Tibial artery (tissue), 4 donors: ENCODE measurements around the gene MYO5A.
"Not testable (repeated sequence)": the region's sequence is repeated elsewhere in the genome, so short reads cannot be mapped to it uniquely, and the experiment has no call there.

Experiments used
- DNase-seq, 2 donors: peaks; one replicate each; pipeline ENCODE4 v3.0.0-alpha.2; 2019
- H3K27ac ChIP-seq, 2 donors: fragments of 200-600 bp; sonication (generic) in 1 of 2; 1 replicate in 1 of 2; 2 replicates in 1 of 2; pipeline ENCODE4 v1.5.1; 2018 to 2019; ENCODE audit warnings: mild to moderate bottlenecking in 1 of 2
- H3K27me3 ChIP-seq, 2 donors: fragments of 200-600 bp; sonication (generic) in 1 of 2; one replicate each; pipeline versions ENCODE4 v1.5.1 to v1.6.0; 2016 to 2019
- H3K36me3 ChIP-seq, 3 donors: fragments of 200-600 bp; sonication (generic) in 2 of 3; one replicate each; pipeline ENCODE4 v1.5.1; 2016 to 2019; ENCODE audit warnings: mild to moderate bottlenecking in 2 of 3
- H3K4me1 ChIP-seq, 4 donors: fragments of 200-600 bp; sonication (generic) in 2 of 4; 1 replicate in 3 of 4; 2 replicates in 1 of 4; pipeline ENCODE4 v1.5.1; 2016 to 2019
- H3K4me3 ChIP-seq, 2 donors: fragments of 200-600 bp; sonication (generic) in 1 of 2; 1 replicate in 1 of 2; 2 replicates in 1 of 2; pipeline ENCODE4 v1.5.1; 2018 to 2019; ENCODE audit warnings: mild to moderate bottlenecking in 2 of 2
- H3K9me3 ChIP-seq, 3 donors: fragments of 200-600 bp; sonication (generic) in 1 of 3; one replicate each; pipeline ENCODE4 v1.5.1; 2016 to 2019
- CTCF ChIP-seq, 2 experiments: fragments of 200-600 bp in 1 of 2; fragments of 450-650 bp in 1 of 2; IDR thresholded peaks; one replicate each; pipeline ENCODE4 v1.5.1; 2017 to 2019; ENCODE audit warnings: antibody characterized with exemption in 2 of 2, mild to moderate bottlenecking in 1 of 2, moderate library complexity in 1 of 2
- intact Hi-C: fragments of 100-400 bp; cut with DNase I; formaldehyde crosslinking; loops from one replicate; pipeline ENCODE4 v1.15.0; 2023; ENCODE audit warnings: low total_unique reads

The MYO5A gene

GRCh38 chr15:52528564-52529340, at the start of gene MYO5A:
TSS of gene MYO5A (minus strand) at chr15:52528880. CDS start at chr15:52528806, 74 bp downstream.
- Histone ChIP-seq H3K9me3 (no peaks in the 10 kb centered on the region), H3K27me3 (no peaks in the 10 kb centered on the region), H3K27ac (peak within 1 kb of the TSS; percentile 83 to 85), H3K4me1 (peaks cover 0 to 22% (median 13%) of the 10 kb centered on the region in 4 donors), H3K36me3 (no peaks in the 10 kb centered on the region), H3K4me3 (peak within 1 kb of the TSS; percentile 71 to 87)
- peak; percentile 66 to 81 for DNase-seq
- TF ChIP-seq CTCF (IDR thresholded peaks at IDR 0.05) = peak in 1 of 2 experiments; percentile 12
- intact Hi-C loops = loop anchor here (2.0 kb wide), 1 partner anchor 40 kb away; the partner anchor contains the start of gene ARPP19

GRCh38 chr15:52576692-52577091, 48.0 kb upstream of the MYO5A start:
- no peak for TF ChIP-seq CTCF (IDR thresholded peaks at IDR 0.05)
- no peaks in the 10 kb centered on the region for H3K9me3 ChIP-seq
- DNase-seq = no peak
- H3K4me1 ChIP-seq = no peaks in the 10 kb centered on the region
- intact Hi-C loops = no loop called here
- no peak overlapping the region for H3K27ac ChIP-seq
- H3K36me3 ChIP-seq = peaks cover 0 to 9% (median 1%) of the 10 kb centered on the region in 3 donors
- H3K27me3 ChIP-seq = no peaks in the 10 kb centered on the region
- no peak overlapping the region for H3K4me3 ChIP-seq

GRCh38 chr15:52575573-52575972, 46.9 kb upstream of the MYO5A start:
- H3K27ac ChIP-seq, H3K36me3 ChIP-seq, H3K27me3 ChIP-seq, H3K9me3 ChIP-seq, DNase-seq, H3K4me1 ChIP-seq, intact Hi-C loops, H3K4me3 ChIP-seq: not testable (repeated sequence)

GRCh38 chr15:52575072-52575471, 46.4 kb upstream of the MYO5A start:
- DNase-seq = no peak
- Histone ChIP-seq H3K36me3 (no peaks in the 10 kb centered on the region), H3K4me1 (no peaks in the 10 kb centered on the region), H3K27ac (no peak overlapping the region), H3K4me3 (no peak overlapping the region), H3K9me3 (no peaks in the 10 kb centered on the region), H3K27me3 (no peaks in the 10 kb centered on the region)
- intact Hi-C loops = no loop called here
- TF ChIP-seq CTCF (IDR thresholded peaks at IDR 0.05) = no peak

- H3K36me3 ChIP-seq, H3K27ac ChIP-seq, H3K27me3 ChIP-seq, H3K9me3 ChIP-seq, DNase-seq, H3K4me1 ChIP-seq, H3K4me3 ChIP-seq: not testable (repeated sequence)
- intact Hi-C loops = loop anchor here (5.0 kb wide), 1 partner anchor 103 kb away; the partner anchor contains the start of gene ATOSA
Observed at GRCh38 chr15:52574623-52575022, 45.9 kb upstream of the MYO5A start.

GRCh38 chr15:52568601-52569585, 40.2 kb upstream of the MYO5A start, which contains the start of gene ARPP19:
TSS of gene ARPP19 (minus strand) at chr15:52569030. CDS start at chr15:52568892, 138 bp downstream.
- no peak for TF ChIP-seq CTCF (IDR thresholded peaks at IDR 0.05)
- peak within 1 kb of the TSS; percentile 83 to 96 for H3K27ac ChIP-seq
- H3K36me3 ChIP-seq = no peaks in the 10 kb centered on the region
- no peaks in the 10 kb centered on the region for H3K9me3 ChIP-seq
- H3K4me1 ChIP-seq = peaks cover 0 to 41% (median 24%) of the 10 kb centered on the region in 4 donors
- H3K27me3 ChIP-seq = no peaks in the 10 kb centered on the region
- intact Hi-C loops = loop anchor here (2.0 kb wide), 1 partner anchor 40 kb away; the partner anchor contains the start of gene MYO5A
- peak; percentile 88 to 92 for DNase-seq
- H3K4me3 ChIP-seq = peak within 1 kb of the TSS; percentile 75 to 87
